DND-41 (cell line): ENCODE results near the gene TGM2.

ENCODE experiments used
- ATAC-seq: fragments of 200-7000 bp; cut with Tn5 transposase; 3 replicates; pipeline ENCODE4 v1.9.1; 2021; ENCODE audit warnings: low read depth; ENCODE audit not compliant: insufficient read depth
- DNase-seq: peaks from one replicate; pipeline ENCODE4 v3.0.0-alpha.2; 2020
- H2AFZ ChIP-seq: 2 replicates; pipeline ENCODE4 v1.6.0; 2012; ENCODE audit warnings: low read depth, low read length
- H3K27ac ChIP-seq: 2 replicates; pipeline ENCODE4 v1.5.1; 2012; ENCODE audit warnings: low read length, inconsistent platforms
- H3K27me3 ChIP-seq: fragments of 200-600 bp; sonication (generic); 2 replicates; pipeline ENCODE4 v1.6.0; 2012; ENCODE audit warnings: low read length, mild to moderate bottlenecking, inconsistent platforms; ENCODE audit not compliant: insufficient read depth, poor library complexity
- H3K36me3 ChIP-seq: 2 replicates; pipeline ENCODE4 v1.5.1; 2012; ENCODE audit warnings: low read length, inconsistent platforms; ENCODE audit not compliant: insufficient read depth
- H3K4me1 ChIP-seq: 2 replicates; pipeline ENCODE4 v1.5.1; 2012; ENCODE audit warnings: mild to moderate bottlenecking, low read length; ENCODE audit not compliant: insufficient read depth
- H3K4me2 ChIP-seq: 2 replicates; pipeline ENCODE4 v1.6.0; 2012; ENCODE audit warnings: mild to moderate bottlenecking, moderate library complexity, low read length, inconsistent platforms; ENCODE audit not compliant: insufficient read depth
- H3K4me3 ChIP-seq, 2 experiments: fragments of 200-600 bp in 1 of 2; shearing (Covaris generic) in 1 of 2; 2 replicates each; pipeline ENCODE4 v1.5.1; 2012 to 2016; ENCODE audit warnings: inconsistent platforms in 2 of 2, low read length in 2 of 2, mild to moderate bottlenecking in 2 of 2, low read depth in 1 of 2, moderate library complexity in 1 of 2
- H3K79me2 ChIP-seq: 2 replicates; pipeline ENCODE4 v1.6.0; 2012; ENCODE audit warnings: low read length, inconsistent platforms; ENCODE audit not compliant: insufficient read depth
- H3K9ac ChIP-seq: 2 replicates; pipeline ENCODE4 v1.6.0; 2012; ENCODE audit warnings: low read depth, mild to moderate bottlenecking, inconsistent platforms, low read length, moderate library complexity
- H3K9me3 ChIP-seq: 2 replicates; pipeline ENCODE4 v1.5.1; 2012; ENCODE audit warnings: low read length, moderate library complexity, mild to moderate bottlenecking, inconsistent platforms; ENCODE audit not compliant: insufficient read depth, severe bottlenecking
- H4K20me1 ChIP-seq: 2 replicates; pipeline ENCODE4 v1.6.0; 2012; ENCODE audit warnings: low read length; ENCODE audit not compliant: insufficient read depth
- EZH2 ChIP-seq: IDR thresholded peaks from 3 replicates; pipeline ENCODE4 v1.6.1; 2012; ENCODE audit warnings: borderline replicate concordance, low read depth, mild to moderate bottlenecking, moderate library complexity, low read length, inconsistent platforms; ENCODE audit not compliant: severe bottlenecking
- TF ChIP-seq, protein P1 (sequence below): IDR thresholded peaks from 2 replicates; pipeline ENCODE4 v1.5.1; 2012; ENCODE audit warnings: borderline replicate concordance, low read length, moderate library complexity, mild to moderate bottlenecking; ENCODE audit not compliant: poor library complexity, severe bottlenecking; ENCODE audit errors: extremely low read depth

TGM2 gene

DNA sequence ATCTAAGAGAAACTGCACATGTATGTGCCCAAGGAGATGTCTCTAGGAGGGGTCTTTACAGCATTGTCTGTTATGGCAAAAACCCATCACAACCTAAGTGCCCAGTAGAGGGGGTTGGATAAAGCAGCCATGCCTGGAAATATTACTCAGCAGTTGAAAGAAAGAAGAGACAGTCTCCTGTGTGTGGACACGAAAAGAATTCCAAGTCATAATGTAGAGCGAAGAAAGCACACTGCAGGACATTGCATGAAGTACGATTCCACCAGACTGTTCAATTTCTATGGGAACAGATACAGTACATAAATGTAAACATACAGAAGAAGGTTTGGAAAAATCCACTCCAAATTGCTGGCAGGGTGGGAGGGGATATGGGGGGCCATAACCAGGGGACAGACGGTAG lies 7.3 kb upstream of the TGM2 start:
- H4K20me1 ChIP-seq: 0 out of 2 replicates have a peak, but pooled peaks cover 2% of the 10 kb centered on the region
- H3K79me2 ChIP-seq: no peaks in the 10 kb centered on the region
- no peak overlapping the region for H2AFZ ChIP-seq
- H3K9me3 ChIP-seq: no peaks in the 10 kb centered on the region
- H3K27me3 ChIP-seq: peaks cover 17% of the 10 kb centered on the region
- H3K4me1 ChIP-seq: no peaks in the 10 kb centered on the region
- H3K4me2 ChIP-seq: no peak overlapping the region
- H3K36me3 ChIP-seq: no peaks in the 10 kb centered on the region
- H3K27ac ChIP-seq: no peak overlapping the region
- H3K9ac ChIP-seq: no peak overlapping the region
- ATAC-seq (no peak), DNase-seq (no peak)
- no peak for TF ChIP-seq EZH2
- TF ChIP-seq, protein P1, sequence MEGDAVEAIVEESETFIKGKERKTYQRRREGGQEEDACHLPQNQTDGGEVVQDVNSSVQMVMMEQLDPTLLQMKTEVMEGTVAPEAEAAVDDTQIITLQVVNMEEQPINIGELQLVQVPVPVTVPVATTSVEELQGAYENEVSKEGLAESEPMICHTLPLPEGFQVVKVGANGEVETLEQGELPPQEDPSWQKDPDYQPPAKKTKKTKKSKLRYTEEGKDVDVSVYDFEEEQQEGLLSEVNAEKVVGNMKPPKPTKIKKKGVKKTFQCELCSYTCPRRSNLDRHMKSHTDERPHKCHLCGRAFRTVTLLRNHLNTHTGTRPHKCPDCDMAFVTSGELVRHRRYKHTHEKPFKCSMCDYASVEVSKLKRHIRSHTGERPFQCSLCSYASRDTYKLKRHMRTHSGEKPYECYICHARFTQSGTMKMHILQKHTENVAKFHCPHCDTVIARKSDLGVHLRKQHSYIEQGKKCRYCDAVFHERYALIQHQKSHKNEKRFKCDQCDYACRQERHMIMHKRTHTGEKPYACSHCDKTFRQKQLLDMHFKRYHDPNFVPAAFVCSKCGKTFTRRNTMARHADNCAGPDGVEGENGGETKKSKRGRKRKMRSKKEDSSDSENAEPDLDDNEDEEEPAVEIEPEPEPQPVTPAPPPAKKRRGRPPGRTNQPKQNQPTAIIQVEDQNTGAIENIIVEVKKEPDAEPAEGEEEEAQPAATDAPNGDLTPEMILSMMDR: no peak
- no peak overlapping the region for H3K4me3 ChIP-seq

DNA sequence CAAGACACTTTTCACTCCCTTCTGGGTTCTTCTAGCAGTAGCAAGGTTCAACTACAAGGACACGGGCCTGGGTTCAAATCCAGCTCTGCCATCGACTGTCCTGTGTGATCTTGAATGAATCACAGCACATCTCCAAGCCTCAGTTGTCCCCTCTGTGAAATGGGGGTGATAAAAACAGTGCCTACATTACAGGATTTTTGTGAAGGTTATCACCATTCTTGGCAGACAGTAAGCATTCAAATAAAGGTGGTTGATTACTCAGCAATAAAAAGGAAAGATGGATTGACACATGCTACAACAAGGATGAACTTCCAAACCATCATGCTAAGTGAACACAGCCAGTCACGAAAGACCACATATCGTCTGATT lies 6.6 kb upstream of the TGM2 start:
- Histone ChIP-seq H3K9ac (no peak overlapping the region), H3K79me2 (no peaks in the 10 kb centered on the region), H3K4me1 (no peaks in the 10 kb centered on the region), H3K36me3 (no peaks in the 10 kb centered on the region), H3K4me2 (no peak overlapping the region), H3K27me3 (peaks cover 15% of the 10 kb centered on the region), H2AFZ (no peak overlapping the region), H3K27ac (no peak overlapping the region), H3K4me3 (no peak overlapping the region), H4K20me1 (0 out of 2 replicates have a peak, but pooled peaks cover 2% of the 10 kb centered on the region), H3K9me3 (no peaks in the 10 kb centered on the region)
- ATAC-seq (no peak), DNase-seq (no peak)
- TF ChIP-seq, protein P1: no peak
- TF ChIP-seq EZH2: no peak

DNA sequence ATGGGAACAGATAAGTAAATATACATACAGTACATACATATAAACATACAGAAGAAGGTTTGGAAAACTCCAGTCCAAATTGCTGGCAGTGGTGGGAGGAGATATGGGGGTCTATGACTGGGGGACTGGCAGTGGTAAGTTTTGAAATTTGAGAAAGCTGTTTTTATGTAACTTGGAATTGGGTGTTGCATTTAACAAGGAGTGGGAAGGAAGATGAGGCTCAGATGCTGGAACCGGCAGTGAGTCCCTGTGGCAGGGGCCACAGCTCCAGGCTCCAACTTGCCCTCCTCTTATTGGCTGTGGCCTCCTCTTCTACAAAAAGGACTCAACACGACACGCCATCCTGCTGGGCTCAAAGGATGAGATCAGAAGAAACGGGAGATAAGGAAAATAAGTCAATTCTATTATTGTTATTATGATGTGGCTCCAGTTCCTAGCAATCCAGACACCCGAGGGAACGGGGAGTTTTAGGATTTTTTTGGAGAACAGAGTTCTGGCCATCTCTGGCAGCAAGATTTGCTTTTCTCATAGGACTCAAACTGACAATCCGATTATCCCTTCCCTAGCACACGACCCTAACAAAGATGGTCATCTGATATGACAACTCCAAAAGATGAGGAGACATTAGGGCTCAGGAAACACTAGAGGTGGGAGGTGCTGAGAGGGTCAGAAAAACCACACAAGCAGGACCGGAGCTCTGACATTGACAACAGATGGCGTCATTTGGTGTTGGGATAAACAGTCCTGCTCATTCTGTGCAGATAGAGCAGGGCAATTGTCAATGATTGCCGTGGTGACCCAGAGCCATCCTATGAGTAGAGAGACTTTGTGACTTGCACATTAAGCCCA lies 6.0 kb upstream of the TGM2 start:
- H3K27me3 ChIP-seq: peaks cover 16% of the 10 kb centered on the region
- no peak for ATAC-seq
- no peak overlapping the region for H3K9ac ChIP-seq
- H3K4me3 ChIP-seq: no peak overlapping the region
- no peak for TF ChIP-seq EZH2
- TF ChIP-seq, protein P1: no peak
- H2AFZ ChIP-seq: no peak overlapping the region
- no peak overlapping the region for H3K27ac ChIP-seq
- H3K79me2 ChIP-seq: no peaks in the 10 kb centered on the region
- no peak for DNase-seq
- H4K20me1 ChIP-seq: 0 out of 2 replicates have a peak, but pooled peaks cover 2% of the 10 kb centered on the region
- no peaks in the 10 kb centered on the region for H3K4me1 ChIP-seq
- no peaks in the 10 kb centered on the region for H3K36me3 ChIP-seq
- no peak overlapping the region for H3K4me2 ChIP-seq
- H3K9me3 ChIP-seq: no peaks in the 10 kb centered on the region
